Measurements from ENCODE around the gene GHDC. TPM values are rescaled to one million over a fixed set of nuclear protein-coding genes. Genes with fewer than 3 reads are reported as not detected.
"Not testable (repeated sequence)": the region's sequence is repeated elsewhere in the genome, so short reads cannot be mapped to it uniquely, and the experiment has no call there.

GHDC gene
- total RNA-seq, 1 donor from 2014 or later = 12.1 TPM

- no peak for DNase-seq (ENCODE audit: low read depth in 2 of 2)
Measured at GRCh38 chr17:42202696-42203095, 8.4 kb upstream of the GHDC start.

GRCh38 chr17:42202159-42202558 lies 7.9 kb upstream of the GHDC start:
- no peak for DNase-seq (ENCODE audit: low read depth in 2 of 2)

DNA sequence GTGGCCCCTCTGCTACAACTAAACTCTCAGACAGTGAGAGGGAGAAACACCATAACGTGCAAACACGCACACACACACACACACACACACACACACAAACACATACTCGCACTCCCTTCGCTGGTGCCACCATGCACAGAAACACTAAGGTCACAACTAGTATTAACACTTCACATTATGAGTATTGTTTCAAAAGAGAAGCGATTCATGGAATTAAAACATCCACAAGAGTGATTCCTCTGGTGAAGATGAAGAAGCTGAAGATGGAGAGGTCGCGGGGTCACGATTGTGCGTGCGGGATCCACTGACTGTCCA lies 7.1 kb upstream of the GHDC start:
- no peak for DNase-seq (ENCODE audit: low read depth in 2 of 2)

- DNase-seq (ENCODE audit: low read depth in 2 of 2) = no peak
Measured at GRCh38 chr17:42200706-42201457, 6.6 kb upstream of the GHDC start.

GRCh38 chr17:42199416-42200011 lies 5.2 kb upstream of the GHDC start:
- DNase-seq (ENCODE audit: low read depth in 2 of 2) = no peak

DNA sequence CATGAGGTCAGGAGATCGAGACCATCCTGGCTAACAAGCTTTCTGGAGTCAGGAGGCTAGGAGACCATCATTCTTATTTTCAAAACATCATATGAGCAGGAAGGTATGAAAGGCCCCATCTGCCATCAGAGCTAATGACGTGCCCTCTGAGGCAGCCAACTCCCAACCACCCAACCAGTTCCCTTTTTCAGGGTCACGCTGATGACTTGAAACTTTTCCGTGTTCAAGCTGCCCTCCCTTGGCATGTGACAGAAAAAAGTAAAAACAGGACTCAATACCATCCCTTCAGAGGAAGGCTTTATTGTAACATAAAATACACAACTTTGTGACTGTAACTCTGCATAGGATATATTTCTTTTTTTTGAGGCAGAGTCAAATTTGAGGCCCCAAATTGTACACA lies 4.6 kb upstream of the GHDC start:
- DNase-seq (ENCODE audit: low read depth in 2 of 2) = no peak

DNA sequence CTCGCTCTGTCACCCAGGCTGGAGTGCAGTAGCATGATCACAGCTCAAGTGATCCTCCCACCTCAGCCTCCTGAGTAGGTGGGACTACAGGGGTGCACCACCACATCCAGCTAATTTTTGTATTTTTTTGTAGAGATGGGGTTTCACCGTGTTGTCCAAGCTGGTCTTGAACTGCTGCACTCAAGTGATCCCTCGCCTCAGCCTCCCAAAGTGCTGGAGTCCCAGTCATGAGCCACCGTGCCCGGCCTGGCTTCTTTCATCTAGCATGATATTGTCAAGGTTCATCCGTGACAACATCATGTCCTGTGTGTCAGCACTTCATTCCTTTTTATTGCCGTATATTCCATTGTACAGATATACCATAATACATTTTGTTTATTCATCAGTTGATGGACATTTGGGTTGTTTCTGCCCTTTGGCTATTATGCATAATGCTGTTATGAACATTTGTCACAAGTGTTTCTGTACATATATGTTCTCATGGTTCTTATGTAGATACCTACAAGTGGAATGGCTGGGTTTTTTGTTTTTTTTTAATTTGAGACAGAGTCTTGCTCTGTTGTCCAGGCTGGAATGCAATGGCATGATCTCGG lies 3.4 kb upstream of the GHDC start:
- DNase-seq (ENCODE audit: low read depth in 2 of 2) = no peak

- no peak for DNase-seq (ENCODE audit: low read depth in 2 of 2)
Measured at GRCh38 chr17:42193216-42193968, 902 bp downstream of the GHDC start.

GRCh38 chr17:42192189-42193126 lies 1.8 kb downstream of the GHDC start:
- DNase-seq (ENCODE audit: low read depth in 2 of 2) = no peak

- DNase-seq (ENCODE audit: low read depth in 2 of 2) = no peak
Measured at GRCh38 chr17:42191275-42191608, 3.1 kb downstream of the GHDC start.

DNA sequence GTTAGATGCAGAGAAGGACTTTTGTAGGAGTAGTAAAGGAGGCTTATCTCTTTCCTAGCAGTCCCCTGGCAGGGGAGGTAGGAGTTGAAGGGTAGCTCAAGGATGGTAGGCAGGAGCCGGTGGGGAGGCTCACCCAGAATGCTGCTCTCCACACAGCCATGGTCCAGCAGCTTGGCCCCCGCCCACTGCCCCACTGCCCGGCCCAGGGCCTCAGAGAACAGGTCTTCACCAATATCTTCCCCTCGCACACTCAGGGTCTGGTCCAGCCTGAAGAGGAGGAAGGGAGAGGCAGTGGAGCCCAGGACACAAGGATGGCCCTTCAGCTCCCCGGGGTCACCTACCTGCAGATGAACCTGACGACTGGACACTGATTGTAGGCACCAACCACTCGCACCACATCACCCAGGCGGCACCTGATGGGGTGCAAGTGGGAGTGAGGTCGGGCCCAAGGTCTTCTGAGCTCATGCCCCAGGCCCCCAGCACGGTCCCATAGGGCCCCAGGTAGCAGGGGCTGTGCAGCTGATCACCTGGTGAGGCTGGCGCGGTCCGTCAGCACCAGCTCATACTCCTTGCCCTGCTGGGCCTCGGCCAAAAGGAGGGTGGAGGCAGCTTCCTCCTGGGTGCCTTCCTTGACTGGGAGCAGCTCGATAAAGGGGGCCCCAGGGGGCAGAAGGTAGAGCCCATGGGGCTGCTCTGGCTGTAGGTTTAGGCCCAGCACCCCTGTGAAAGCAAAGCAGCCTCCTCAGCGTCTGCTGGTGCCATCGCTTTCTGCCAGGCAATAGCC lies 3.6 kb downstream of the GHDC start:
- no peak for DNase-seq (ENCODE audit: low read depth in 2 of 2)

- no peak for DNase-seq (ENCODE audit: low read depth in 2 of 2)
Measured at GRCh38 chr17:42189651-42189965, 4.7 kb downstream of the GHDC start.

- no peak for DNase-seq (ENCODE audit: low read depth in 2 of 2)
Measured at GRCh38 chr17:42188749-42189650, 5.3 kb downstream of the GHDC start.

- DNase-seq (ENCODE audit: low read depth in 2 of 2) = no peak
Measured at GRCh38 chr17:42187833-42188232, 6.5 kb downstream of the GHDC start.

DNA sequence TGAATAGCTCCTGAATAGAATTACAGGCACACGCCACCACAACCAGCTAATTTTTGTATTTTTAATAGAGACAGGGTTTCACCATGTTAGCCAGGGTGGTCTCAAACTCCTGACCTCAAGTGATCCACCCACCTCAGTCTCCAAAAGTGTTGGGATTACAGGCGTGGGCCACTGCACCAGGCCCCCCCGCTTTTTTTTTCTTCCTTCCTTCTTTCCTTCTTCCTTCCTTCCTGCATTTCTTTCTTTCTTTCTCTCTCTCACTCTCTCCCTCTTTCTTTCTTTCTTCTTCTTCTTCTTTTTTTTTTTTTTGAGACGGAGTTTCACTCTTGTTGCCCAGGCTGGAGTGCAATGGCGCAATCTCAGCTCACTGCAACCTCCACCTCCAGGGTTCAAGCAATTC lies 8.1 kb downstream of the GHDC start:
- not testable (repeated sequence) for DNase-seq (ENCODE audit: low read depth in 2 of 2)

DNA sequence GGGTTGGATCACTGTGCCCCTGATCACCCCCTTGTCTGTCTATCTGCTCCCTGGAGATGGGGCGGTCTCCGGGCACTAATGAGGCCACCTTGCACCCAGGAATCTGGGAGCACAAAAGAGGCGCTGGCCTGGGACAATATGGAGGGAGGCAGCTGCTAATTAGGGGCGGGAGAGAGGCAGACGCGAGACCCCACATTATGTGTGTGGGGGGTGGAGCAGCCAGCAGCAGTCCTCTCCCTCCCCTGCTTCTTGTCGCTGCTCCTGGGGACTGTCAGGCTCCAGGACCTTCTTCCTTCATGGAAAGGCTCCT lies 8.7 kb downstream of the GHDC start:
- DNase-seq (ENCODE audit: low read depth in 2 of 2) = no peak

DNA sequence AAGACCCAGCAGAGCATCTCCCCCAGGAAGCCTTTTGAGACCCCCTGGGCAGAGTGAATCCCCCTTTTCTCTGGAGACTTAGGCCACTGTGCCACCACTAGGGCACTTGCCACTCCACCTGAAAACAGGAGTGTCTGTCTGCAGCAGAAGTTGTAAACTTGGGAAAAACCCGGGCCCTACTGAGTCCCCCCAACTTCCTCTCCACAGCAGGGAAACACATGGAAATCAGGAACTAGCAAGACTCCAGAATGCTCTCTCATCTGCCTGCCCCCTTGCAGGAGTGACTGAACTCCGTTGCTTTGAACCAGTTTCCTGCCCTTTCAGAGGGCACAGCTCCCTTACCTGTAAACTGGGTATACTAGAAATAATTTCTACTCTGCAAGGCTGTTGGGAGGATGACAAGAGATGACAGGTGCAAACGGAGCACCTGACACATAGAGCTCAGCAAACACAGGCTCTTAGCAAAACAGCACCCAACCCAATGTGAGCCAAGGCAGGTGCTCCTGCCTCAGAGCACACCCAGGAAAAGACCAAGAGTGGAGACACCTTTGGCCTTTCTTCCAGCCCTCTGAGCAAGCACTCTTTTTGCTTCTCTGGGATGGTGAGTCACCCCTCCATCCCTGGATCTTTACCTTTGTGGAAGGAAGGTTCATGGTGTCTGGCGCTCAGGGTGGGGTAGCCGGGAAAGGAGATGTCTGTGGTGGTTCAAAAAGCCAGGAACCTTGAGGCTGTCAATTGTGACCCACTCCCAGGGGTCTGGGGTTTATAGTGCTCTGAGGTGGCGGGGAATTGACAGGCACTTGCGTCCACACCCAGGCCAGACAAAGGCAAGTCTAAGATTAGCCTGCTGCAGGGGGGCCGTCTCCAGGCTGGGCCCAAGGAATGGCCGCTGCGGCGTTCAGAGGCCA lies 9.3 kb downstream of the GHDC start, which contains the start of gene HCRT:
TSS of gene HCRT (minus strand) at position 740 of the 908 bp plus-strand sequence. CDS start at position 653, 87 bp downstream.
- no peak for DNase-seq (ENCODE audit: low read depth in 2 of 2)

Data from dermis microvascular lymphatic vessel endothelial cell (primary cell).